Muscle of leg (tissue), 11 donors: ENCODE measurements around the gene SLC16A8. TPM values are rescaled to one million over a fixed set of nuclear protein-coding genes. Genes with fewer than 3 reads are reported as not detected.

ENCODE experiments used
- DNase-seq: peaks from one replicate; pipeline ENCODE4 v3.0.0; 2013
- H3K27ac ChIP-seq: one replicate; pipeline ENCODE4 v1.5.1; 2013; ENCODE audit warnings: mild to moderate bottlenecking, low read length, control low read depth
- H3K27me3 ChIP-seq: one replicate; pipeline ENCODE4 v1.6.1; 2013; ENCODE audit warnings: low read length; ENCODE audit not compliant: control insufficient read depth, insufficient read depth
- H3K36me3 ChIP-seq: one replicate; pipeline ENCODE4 v1.6.1; 2013; ENCODE audit warnings: low read length; ENCODE audit not compliant: control insufficient read depth, insufficient read depth
- H3K4me1 ChIP-seq: one replicate; pipeline ENCODE4 v1.6.1; 2013; ENCODE audit warnings: low read length; ENCODE audit not compliant: control insufficient read depth, insufficient read depth
- H3K4me3 ChIP-seq: one replicate; pipeline ENCODE4 v1.5.1; 2013; ENCODE audit warnings: low read length, control low read depth
- H3K9me3 ChIP-seq: replicated peaks from 2 replicates; pipeline ENCODE4 v1.6.1; 2013; ENCODE audit warnings: low read depth, low read length; ENCODE audit not compliant: control insufficient read depth
- WGBS: methylation state at CpG from one replicate; pipeline ENCODE4 v1.1.5; 2013; ENCODE audit warnings: missing lambda C conversion rate; ENCODE audit not compliant: insufficient coverage; 5-methylcytosine and 5-hydroxymethylcytosine counted together
- polyA plus RNA-seq, 8 donors: library from polyadenylated mRNA; unstranded; fragments of 120-200 nt; gene quantifications; one replicate each; pipeline versions ENCODE4 v1.2.1 to v1.2.3, GENCODE V29; 2013; ENCODE audit warnings: inconsistent platforms in 1 of 8, low replicate concordance in 1 of 8; ENCODE audit not compliant: insufficient read length in 8 of 8, insufficient read depth in 1 of 8
- total RNA-seq: library from RNA; stranded (reverse); fragments of 120-200 nt; gene quantifications from one replicate; pipeline ENCODE4 v1.2.4, GENCODE V29; 2013

Gene SLC16A8
- total and polyA plus RNA-seq, 9 donors: 1.0 to 3.4 (median 2.4) TPM

DNA sequence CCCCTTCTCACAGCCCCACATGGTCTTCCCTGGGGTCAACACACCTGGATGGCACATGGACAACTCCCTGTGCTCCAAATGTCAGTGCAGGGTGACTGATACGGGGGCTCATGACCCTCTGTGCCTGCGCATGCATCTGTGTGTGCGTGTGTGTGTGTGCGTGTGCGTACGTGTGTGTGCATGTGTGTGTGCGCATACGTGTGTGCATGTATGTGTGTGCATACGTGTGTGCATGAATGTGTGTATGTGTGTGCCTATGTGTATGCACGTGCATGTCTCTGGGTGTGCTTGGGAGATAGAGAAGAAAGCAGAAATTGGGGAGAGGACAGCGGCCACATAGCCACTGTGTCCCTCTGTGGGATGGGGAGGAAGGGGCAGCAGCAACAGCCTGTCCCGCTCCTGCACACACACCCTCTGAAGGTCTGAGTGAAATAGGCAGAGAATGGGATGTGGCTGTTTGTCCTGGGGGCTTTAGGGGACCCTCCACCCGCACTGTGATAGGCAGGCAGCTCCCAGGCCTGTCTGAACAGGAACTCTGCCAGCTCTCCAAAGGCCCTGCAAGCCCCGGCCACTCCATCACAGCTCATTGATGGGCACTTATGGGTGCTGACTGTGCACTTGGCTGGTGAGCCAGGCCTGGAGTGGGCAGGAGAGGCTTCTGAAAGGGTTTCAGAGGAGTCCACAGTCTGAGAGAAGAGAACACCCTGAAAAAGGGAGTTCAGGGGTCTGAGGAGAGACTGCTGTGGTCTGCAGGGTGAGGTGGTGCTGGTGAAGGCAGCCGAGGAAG is 55.4 kb downstream of the SLC16A8 start:
- peaks cover 56% of the 10 kb centered on the region for H3K4me1 ChIP-seq
- 85% methylated on average over 14 of the region's 15 CpGs for WGBS

More for the DNA sequence above, 55.4 kb downstream of the SLC16A8 start:
- Histone ChIP-seq H3K27ac (no peak overlapping the region), H3K9me3 (no peaks in the 10 kb centered on the region), H3K36me3 (no peaks in the 10 kb centered on the region), H3K27me3 (peaks cover 4% of the 10 kb centered on the region), H3K4me3 (no peak overlapping the region)
- no peak for DNase-seq

Other genes starting within 250 kb of the SLC16A8 start
- gene ANKRD54, start 239.8 kb downstream of the SLC16A8 start, total RNA-seq: 9.8 TPM
- gene ANKRD54, start 239.8 kb downstream of the SLC16A8 start, polyA plus RNA-seq: 10 to 100 TPM; 10.0 to 15.4 (median 11.7) TPM
- 1,312 TPM for gene EIF3L, start 234.8 kb downstream of the SLC16A8 start, total RNA-seq
- 1,000 to 10,000 TPM; 1,056 to 1,352 (median 1,211) TPM for gene EIF3L, start 234.8 kb downstream of the SLC16A8 start, polyA plus RNA-seq
- 21.7 TPM for gene MICALL1, start 177.9 kb downstream of the SLC16A8 start, total RNA-seq
- gene MICALL1, start 177.9 kb downstream of the SLC16A8 start, polyA plus RNA-seq: 10 to 100 TPM; 35.8 to 73.8 (median 51.1) TPM
- 0.18 TPM for gene C22orf23, start 130.6 kb downstream of the SLC16A8 start, total RNA-seq
- 10 to 100 TPM in 4 of 8 donors, 1 to 10 TPM in 4; 7.7 to 15.2 (median 10.0) TPM for gene C22orf23, start 130.6 kb downstream of the SLC16A8 start, polyA plus RNA-seq
- 58.1 TPM for gene POLR2F, start 130.5 kb downstream of the SLC16A8 start, total RNA-seq
- 10 to 100 TPM; 45.3 to 55.1 (median 50.3) TPM for gene POLR2F, start 130.5 kb downstream of the SLC16A8 start, polyA plus RNA-seq
- gene SOX10, start 99.6 kb downstream of the SLC16A8 start, total RNA-seq: 2.2 TPM
- 10 to 100 TPM in 2 of 8 donors, 1 to 10 TPM in 6; 4.4 to 19.8 (median 8.1) TPM for gene SOX10, start 99.6 kb downstream of the SLC16A8 start, polyA plus RNA-seq
- 11.9 TPM for gene PICK1, start 26.8 kb downstream of the SLC16A8 start, total RNA-seq
- 10 to 100 TPM in 7 of 8 donors, 1 to 10 TPM in 1; 8.8 to 13.1 (median 10.4) TPM for gene PICK1, start 26.8 kb downstream of the SLC16A8 start, polyA plus RNA-seq
- 0.22 TPM for gene BAIAP2L2, start 26.5 kb upstream of the SLC16A8 start, total RNA-seq
- gene BAIAP2L2, start 26.5 kb upstream of the SLC16A8 start, polyA plus RNA-seq: 1 to 10 TPM in 6 of 8 donors, under 1 TPM in 2; 0.61 to 6.4 (median 1.3) TPM
- 10.1 TPM for gene PLA2G6, start 97.6 kb upstream of the SLC16A8 start, total RNA-seq
- 10 to 100 TPM in 4 of 8 donors, 1 to 10 TPM in 4; 6.3 to 14.2 (median 10.5) TPM for gene PLA2G6, start 97.6 kb upstream of the SLC16A8 start, polyA plus RNA-seq
- gene MAFF, start 117.8 kb upstream of the SLC16A8 start, total RNA-seq: 3.5 TPM
- 1 to 10 TPM; 2.0 to 7.3 (median 4.7) TPM for gene MAFF, start 117.8 kb upstream of the SLC16A8 start, polyA plus RNA-seq
- gene TMEM184B, start 188.8 kb upstream of the SLC16A8 start, total RNA-seq: 19.9 TPM
- gene TMEM184B, start 188.8 kb upstream of the SLC16A8 start, polyA plus RNA-seq: 10 to 100 TPM; 55.2 to 78.6 (median 68.8) TPM
- gene CSNK1E, start 233.2 kb upstream of the SLC16A8 start, total RNA-seq: 68.8 TPM
- gene CSNK1E, start 233.2 kb upstream of the SLC16A8 start, polyA plus RNA-seq: 100 to 1,000 TPM in 7 of 8 donors, 10 to 100 TPM in 1; 95.8 to 136 (median 117) TPM